GM19099 (cell line): ENCODE data around the gene NID2.

Source experiments
- POLR2A ChIP-seq: IDR thresholded peaks from 3 replicates; pipeline ENCODE4 v1.6.1; 2011; ENCODE audit warnings: low read depth; ENCODE audit not compliant: insufficient read length; ENCODE audit errors: extremely low read depth

The NID2 gene

DNA sequence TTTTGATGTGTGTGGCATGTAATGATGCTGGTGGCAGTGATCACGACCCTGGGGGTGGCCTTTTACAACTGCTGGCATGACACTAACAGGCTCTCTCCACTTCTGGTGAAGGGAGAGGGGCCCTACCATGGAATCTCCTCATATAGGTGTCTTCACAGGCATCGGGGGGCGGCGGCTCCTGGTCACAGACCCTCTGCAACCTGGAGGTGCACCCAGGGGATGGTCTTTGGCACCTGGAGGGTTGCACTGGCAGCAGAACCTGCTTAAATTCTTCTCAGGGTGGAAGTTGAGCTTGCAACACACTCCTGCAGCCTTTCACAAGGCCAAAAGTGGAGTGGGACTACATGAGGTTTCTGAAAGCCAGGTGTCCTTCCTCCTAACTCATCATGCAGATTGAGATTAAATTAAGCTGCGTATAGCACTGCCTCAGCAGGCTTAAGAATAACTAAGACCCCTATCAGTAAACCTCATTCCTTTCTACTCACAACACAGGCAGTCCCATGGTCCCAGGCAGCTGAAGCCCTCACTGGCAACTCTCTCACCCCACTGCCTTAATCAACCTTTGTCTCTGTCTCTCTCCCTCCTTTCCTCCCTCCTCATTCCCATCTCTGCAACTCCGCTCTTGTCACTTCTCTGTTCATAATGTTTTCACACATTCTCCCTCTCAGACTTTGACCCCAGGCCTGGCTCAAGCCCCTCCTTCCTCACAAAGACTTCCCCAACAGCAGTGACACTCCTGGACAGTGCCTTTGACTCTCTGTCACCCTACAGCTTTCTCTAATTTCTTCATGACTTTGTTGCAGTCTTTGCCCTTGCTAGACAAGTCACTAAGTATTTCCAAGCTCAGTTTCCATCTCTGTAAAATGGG is 18.9 kb downstream of the NID2 start:
- no peak for TF ChIP-seq POLR2A

DNA sequence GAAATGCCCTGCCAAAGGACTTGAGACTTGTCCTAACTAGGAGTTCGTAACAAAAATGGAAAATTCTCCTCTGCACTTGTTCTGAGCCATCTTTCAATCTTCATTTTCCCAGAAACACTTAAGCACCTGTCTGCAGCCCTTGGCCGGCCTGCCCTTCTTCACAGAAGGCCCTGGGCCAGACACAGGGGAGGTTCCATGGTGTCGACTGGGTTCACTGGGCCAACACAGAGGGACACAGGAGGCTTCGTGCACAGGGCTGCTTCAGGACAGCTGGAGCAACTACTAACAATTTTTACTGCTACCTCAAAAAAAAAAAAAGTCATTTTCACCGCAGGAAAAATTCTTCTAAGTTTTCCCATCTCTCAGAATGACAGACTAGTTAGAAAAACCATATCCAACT is 19.6 kb downstream of the NID2 start:
- TF ChIP-seq POLR2A, result no peak

DNA sequence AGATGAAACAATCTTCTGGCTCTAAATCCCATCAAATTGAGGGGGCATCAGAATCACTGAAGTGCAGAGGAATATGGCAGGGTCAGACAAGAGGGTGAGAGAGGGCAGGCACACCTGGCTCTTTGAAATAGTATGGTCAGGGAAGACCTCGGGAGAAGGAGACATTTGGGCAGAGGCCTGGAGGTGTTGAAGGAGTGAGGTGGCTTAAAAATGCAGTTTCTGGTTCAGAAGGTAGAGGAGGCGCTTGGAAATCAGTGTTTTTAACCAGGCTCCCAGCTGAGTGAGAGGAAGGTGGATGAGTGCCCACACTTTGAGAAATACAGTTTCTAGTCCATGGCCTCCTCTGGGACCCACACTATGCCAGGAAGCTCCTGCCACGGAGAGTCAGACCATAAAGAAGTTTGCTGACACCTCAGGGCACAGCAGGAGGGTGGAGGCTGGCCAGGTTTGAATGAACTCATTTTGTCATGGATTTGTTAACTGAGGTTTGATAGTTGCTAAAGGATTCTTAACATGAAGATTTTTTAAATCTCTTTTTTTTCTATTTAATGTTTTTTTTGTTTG is 20.1 kb downstream of the NID2 start:
- no peak for TF ChIP-seq POLR2A

DNA sequence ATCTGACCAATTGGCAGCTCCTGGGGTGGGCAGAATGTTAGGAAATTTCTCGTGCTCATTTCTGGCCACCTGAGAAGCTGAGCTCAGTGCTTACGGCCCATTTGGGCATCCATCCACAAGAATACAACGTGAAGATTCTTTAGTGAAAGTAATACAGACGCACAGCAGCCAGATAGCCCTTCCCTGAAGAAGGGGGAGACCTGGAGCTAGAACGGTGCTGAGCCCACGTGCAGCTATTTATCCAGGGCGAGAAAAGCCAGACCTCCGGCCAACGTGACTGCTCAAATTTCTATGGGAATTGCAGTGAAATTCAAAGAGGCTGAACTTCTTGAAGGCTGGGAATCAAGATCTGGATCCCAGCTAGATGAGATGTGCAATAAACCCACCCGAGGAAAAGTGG is 20.7 kb downstream of the NID2 start:
- no peak for TF ChIP-seq POLR2A

DNA sequence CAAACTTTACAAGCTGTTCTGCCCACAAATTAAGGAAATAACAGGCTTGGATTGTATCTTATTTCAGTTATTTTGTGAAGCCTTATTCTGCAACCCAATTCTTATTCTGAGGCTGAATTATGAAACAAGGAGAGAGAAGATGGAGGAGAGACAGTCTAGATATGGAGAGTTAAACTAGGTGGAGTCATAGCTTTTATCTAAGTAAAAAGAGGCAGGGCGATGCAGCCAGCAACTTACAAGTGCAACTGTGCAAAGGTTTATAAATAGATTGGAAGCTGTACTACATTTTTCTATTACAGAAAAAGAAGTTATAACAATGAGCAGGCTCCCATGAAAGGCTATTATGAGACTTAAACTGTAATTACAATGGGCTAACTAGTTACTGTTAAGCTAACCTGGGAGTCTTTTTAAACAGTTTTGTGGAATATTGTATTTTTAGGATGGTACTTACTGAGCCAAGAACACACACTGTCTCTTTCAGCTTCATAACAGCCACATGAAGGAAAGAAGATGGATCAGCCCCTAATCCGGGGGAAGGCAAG is 22.4 kb downstream of the NID2 start:
- TF ChIP-seq POLR2A, result no peak

DNA sequence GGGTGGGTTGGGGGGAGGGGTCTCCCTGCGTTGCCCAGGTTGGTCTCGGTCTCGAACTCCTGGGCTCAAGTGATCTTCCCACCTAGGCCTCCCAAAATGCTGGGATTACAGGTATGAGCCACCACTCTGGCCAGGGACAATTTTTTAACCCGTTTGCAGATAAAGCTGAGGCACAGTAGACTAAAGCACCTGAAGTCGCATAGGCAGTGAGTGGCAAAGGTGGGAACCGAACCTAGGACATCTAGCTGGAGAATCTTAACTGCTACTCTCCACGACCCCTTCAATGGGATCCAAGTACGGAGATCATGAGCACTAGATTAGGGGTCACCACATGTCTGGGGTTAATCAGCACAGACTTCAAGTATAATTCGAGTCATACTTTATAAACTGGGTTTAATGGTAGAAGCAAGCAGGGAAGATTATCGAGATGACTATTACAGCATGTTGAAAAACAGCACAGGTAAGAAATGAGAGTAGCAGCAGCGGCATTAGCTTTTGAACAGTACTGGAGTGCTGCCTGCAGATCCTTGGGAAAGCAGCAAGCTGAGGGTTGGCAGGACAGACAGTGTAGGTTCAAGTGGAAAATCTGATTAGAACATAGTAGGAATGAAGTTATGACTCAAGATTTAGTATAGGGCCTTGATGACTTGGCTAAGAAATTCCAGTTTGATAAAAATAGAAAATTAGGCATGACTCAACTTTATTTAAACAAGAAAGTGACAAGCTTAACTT is 23.9 kb downstream of the NID2 start:
- TF ChIP-seq POLR2A, result no peak

DNA sequence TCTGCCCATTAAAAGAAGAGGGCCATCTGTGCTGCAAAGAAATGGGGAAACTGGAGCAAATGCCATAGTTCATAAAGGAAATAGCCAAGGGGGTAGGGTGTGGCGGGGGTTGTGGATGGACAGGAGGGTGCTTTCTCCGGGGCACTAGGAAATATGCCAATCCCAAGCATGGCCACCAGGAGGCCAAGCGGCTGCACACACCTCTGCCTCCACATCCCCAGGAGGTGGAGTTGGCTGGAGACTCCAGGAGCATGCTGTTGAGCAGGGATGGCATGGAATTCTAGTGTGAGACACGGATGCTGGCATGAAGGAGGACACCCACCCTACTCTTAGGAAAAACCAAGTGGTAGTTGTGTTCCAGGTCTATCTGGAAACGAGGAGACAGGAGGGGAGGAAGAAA is 25.2 kb downstream of the NID2 start:
- TF ChIP-seq POLR2A, result no peak

DNA sequence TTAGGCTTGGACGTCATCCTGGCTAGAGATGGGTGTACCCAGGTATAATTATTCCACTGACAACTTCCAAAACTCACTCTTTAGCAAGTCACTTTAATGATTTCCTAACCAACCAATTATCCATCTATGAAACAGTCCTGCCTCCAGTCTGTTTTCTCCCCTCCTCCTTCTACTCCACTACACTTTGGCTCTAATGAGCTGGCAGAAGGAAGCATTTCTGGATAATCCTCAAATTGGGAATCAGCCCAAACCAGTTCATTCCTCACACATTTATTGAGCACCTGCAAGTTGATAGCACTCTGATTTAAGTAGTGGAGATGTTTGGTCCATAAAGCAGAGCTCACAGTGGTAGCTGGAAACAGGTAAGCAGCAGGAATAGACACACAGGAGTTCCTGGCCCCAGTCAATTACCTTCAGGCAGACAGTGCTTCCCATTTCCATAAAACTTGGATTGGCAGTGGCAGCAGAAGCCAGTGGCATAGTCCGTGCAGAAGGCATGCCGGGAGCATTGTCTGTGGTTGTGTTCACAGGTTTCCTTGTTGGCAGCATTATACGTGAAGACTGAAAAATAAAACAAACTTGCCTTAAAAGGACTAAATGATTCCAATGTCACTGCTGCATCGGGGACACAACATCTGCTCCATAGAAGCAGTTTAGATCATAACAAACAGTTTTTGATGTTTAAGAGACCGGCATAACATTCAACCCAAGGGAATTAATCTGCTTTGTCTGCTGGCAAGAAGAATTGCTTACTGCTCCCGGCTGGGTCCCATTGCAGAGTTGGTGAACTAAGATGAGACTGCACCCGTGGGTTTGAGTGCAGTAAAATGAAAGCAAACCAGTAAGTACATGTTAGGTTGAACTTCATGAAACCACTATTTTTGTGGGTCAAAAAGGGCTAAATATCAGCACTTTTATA is 26.2 kb downstream of the NID2 start:
- TF ChIP-seq POLR2A, result no peak

DNA sequence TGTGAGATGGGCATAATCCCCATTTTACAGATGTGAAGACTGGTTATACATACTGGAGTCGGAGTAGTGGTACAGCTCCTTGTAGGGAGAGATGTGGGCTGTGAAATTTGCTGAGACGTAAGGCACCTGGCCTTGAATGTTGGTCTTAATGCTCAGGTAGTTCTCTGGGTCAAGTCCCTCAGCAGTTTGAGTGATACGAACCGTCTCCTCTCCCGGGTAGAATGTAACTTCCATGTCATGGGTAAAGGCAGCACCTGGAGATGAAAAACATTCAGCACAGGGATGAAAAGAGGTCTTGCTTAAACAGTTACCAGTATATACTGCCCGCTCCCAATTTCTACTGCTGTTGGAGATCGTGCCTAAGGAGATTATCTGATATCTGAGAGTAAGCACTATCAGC is 28.3 kb downstream of the NID2 start:
- no peak for TF ChIP-seq POLR2A

DNA sequence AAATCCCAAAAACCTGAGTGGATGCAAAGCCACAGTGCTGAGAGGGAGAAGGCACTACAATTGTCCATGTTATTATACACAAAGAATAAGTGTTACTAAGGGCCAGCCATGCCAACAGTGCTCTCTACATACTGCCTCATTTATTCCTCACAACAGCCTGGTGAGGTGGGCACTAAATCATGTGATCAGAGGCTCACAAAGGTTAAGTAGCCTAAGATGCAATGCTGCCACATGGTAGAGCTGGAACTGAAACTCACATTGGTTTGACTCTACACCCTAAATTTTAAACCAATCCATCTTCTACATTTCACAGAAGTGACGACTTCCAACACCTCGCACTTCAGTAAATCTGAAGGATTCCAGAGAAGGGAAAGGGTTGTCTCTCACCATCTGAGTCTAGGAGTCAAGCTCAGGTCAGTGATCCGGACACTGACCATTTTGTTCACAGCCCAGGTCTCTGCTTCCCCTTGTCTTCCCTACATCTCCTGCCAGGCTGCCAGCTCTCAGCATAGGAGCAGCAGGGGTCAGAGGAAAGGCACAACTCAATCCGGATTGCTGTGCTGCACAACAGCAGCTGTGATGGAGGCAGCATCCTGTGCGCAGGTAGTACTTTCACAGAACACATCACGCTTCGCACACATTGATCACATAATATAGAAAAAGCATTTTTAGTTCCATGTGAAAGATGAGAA is 29.6 kb downstream of the NID2 start:
- no peak for TF ChIP-seq POLR2A

DNA sequence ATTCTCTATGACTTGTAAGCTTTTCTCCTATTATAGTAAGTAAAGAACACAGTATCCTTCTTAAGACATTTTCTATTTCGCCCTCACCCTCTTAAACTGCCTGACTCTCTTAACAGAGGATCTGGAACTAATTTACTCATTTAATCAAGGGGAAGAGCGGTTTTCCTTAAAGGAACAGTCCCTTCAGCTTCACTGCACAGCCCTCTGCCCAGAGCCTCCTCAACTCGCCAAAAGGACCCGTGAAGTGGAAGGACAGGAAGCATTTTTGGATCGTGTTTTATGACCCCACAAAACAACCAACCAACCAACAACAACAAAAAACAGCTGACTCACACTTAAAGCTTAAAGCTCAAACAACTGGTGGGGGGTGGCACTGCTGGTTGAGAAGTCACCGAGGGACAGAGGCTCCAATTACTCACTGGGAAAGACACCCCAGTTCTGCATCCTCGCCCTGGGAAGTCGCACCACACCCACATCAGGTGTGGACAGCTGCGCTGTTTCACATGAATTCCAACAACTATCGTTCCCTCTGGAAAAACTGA is 35.7 kb downstream of the NID2 start:
- no peak for TF ChIP-seq POLR2A

DNA sequence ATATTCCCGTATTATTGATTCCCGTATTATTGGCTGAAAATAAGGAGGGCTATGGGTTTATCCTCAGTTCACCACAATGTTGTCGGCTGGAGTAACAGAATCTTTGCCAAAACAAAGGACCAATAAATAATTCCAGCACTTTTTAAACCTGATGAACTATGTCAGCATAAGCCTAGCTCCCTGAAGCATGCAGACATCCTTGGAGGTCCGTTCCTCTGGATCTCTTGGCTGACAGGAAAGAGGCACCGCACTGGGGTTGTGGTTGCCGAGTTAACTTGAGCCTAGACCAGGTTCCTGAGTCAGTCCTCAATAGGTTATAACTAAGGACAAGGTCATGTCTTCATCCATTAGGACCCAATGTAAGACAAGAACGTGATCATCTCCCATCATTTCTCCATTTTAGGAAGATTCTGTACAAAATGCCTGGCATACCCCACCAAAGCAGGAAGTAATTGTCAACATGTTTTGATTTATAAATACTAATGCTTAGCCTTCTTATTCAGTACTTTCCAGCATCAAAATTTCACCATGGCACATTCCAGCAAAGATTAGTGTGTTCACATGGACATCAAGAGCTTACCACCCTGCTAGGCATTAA is 36.6 kb downstream of the NID2 start:
- TF ChIP-seq POLR2A, result no peak

DNA sequence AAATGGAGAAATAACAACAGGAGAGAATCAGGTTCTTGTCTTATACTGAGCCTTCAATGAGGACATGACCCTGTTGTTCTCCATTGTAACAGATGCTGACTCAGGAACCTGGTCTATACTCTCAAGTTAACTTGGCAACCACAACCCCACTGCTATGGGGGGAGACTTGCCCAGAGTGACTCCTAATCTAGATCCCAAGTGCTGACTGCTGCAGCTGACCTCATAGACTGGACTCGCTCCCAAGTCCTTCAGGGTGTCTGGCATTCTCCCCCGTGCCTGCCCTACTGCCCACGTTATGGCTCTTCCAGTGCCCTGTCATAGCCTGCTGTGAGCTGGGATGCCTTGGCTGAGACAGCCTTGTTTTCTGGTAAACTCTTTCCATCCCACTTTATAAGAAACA is 37.1 kb downstream of the NID2 start:
- no peak for TF ChIP-seq POLR2A
